LNCaP clone FGC (cell line): ENCODE measurements around the gene MAPT.

Experiments
- DNase-seq: peaks from one replicate; pipeline ENCODE4 v3.0.0-alpha.2; 2011; ENCODE audit warnings: low read depth
- H3K4me3 ChIP-seq: 2 replicates; pipeline ENCODE4 v1.5.1; 2011; ENCODE audit warnings: mild to moderate bottlenecking, low read depth, low read length, control low read depth
- TF ChIP-seq, protein P1 (sequence below): IDR thresholded peaks from 2 replicates; pipeline ENCODE4 v1.5.1; 2012; ENCODE audit warnings: mild to moderate bottlenecking; ENCODE audit not compliant: control insufficient read depth, insufficient read depth; ENCODE audit errors: extremely low read depth

The MAPT gene

DNA sequence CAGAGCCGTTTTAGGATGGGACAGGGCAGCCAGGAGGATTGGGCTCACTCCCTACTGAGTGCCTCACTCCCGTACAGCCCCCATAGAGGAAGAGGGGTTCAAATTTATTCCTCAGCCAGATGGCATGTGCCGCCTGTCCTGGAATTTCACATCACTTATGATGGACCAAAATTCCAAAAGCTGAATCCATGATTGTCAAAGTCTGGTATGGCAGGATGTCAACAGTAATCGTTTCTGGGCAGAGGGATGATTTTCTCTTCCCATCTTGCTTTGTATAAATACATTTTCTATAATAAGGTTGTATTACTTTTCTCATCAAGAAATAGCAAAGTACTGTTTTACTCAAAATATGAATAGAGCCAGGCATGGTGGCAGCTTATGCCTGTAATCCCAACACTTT lies 66.0 kb downstream of the MAPT start:
- DNase-seq = no peak
- H3K4me3 ChIP-seq = no peak overlapping the region
- TF ChIP-seq, protein P1, sequence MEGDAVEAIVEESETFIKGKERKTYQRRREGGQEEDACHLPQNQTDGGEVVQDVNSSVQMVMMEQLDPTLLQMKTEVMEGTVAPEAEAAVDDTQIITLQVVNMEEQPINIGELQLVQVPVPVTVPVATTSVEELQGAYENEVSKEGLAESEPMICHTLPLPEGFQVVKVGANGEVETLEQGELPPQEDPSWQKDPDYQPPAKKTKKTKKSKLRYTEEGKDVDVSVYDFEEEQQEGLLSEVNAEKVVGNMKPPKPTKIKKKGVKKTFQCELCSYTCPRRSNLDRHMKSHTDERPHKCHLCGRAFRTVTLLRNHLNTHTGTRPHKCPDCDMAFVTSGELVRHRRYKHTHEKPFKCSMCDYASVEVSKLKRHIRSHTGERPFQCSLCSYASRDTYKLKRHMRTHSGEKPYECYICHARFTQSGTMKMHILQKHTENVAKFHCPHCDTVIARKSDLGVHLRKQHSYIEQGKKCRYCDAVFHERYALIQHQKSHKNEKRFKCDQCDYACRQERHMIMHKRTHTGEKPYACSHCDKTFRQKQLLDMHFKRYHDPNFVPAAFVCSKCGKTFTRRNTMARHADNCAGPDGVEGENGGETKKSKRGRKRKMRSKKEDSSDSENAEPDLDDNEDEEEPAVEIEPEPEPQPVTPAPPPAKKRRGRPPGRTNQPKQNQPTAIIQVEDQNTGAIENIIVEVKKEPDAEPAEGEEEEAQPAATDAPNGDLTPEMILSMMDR = no peak

DNA sequence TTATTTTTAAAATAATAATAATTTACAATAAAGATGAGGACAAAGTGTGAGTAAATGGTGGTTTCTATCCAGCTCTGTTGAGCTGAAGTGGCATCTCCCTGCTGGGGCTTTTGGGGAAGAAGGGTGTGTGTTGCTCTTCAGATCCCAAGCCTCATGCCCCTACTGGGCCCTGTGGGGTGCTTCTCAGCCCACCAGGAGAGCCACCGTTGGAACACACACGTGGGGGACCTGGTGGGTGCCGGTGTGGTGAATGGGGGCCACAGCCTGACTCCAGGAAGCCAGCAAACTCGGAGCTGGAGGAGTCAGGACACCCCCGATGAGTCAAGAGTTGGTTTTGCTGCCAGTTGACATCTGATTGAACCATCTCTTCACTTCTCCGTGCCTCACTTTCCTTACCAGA lies 66.9 kb downstream of the MAPT start:
- TF ChIP-seq, protein P1 = no peak
- H3K4me3 ChIP-seq = no peak overlapping the region
- no peak for DNase-seq

DNA sequence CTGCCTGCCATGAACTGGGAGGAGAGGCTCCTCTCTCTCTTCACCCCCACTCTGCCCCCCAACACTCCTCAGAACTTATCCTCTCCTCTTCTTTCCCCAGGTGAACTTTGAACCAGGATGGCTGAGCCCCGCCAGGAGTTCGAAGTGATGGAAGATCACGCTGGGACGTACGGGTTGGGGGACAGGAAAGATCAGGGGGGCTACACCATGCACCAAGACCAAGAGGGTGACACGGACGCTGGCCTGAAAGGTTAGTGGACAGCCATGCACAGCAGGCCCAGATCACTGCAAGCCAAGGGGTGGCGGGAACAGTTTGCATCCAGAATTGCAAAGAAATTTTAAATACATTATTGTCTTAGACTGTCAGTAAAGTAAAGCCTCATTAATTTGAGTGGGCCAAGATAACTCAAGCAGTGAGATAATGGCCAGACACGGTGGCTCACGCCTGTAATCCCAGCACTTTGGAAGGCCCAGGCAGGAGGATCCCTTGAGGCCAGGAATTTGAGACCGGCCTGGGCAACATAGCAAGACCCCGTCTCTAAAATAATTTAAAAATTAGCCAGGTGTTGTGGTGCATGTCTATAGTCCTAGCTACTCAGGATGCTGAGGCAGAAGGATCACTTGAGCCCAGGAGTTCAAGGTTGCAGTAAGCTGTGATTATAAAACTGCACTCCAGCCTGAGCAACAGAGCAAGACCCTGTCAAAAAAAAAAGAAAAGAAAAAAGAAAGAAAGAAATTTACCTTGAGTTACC lies 68.0 kb downstream of the MAPT start:
- TF ChIP-seq, protein P1 = no peak

DNA sequence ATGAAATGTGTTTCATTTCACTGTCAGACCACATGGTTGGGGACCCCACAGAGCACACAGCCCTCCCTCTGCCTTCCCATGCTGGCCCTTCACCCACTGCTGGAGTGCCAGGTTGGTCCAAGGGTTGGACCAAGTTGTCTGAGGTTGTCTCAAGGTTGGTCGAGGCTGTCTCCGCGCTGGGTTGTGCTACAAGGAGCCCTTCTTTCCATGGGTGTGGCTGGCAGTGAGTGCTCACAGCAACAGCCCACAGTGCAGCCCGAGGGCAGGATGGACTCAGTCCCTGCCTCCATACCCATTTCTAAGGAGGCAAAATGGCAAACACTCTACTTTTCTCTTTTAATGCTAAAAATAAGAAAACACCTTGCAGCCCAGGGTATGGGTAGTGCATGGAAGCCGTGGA lies 68.9 kb downstream of the MAPT start:
- DNase-seq = no peak
- TF ChIP-seq, protein P1 = no peak
- no peak overlapping the region for H3K4me3 ChIP-seq

More for the DNA sequence above, 68.0 kb downstream of the MAPT start:
- no peak overlapping the region for H3K4me3 ChIP-seq
- no peak for DNase-seq

DNA sequence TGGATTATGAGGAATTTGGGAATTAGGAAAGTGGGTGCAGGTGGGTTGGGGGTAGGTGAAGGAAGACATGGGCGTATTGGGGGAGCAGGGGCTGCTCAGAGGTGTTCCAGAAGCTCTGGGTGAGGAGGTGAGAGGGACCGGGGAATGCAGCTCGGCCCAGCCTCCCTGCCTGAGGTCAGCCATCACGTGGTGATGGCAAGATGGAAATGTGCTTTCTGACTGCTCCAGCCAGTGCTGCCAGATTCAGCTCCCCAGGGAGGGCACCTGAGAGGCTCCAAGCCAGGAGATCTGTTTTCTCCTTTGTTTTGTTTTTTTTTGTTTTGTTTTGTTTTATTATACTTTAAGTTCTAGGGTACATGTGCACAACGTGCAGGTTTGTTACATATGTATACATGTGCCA lies 69.5 kb downstream of the MAPT start:
- H3K4me3 ChIP-seq = no peak overlapping the region
- DNase-seq = no peak
- TF ChIP-seq, protein P1 = no peak

DNA sequence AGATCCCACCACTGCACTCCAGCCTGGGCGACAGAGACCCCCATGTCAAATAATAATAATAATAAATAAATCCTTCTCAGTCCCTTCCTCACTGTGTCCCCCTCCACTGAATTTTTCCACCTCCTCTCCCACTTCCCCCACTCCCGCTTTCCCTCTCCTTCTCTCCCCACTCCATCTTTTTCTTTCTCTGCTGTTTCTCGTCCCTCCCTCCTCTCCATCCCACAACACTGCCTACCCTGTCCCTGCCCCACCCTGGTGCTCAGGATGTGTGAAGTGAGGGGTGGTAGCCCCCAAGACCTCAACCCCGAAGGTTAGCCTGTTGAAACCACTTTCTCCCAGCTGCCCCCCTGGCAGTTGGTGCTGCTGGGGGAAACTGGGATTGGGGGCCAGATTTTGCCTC lies 70.3 kb downstream of the MAPT start:
- DNase-seq = no peak
- TF ChIP-seq, protein P1 = no peak
- H3K4me3 ChIP-seq = no peak overlapping the region

DNA sequence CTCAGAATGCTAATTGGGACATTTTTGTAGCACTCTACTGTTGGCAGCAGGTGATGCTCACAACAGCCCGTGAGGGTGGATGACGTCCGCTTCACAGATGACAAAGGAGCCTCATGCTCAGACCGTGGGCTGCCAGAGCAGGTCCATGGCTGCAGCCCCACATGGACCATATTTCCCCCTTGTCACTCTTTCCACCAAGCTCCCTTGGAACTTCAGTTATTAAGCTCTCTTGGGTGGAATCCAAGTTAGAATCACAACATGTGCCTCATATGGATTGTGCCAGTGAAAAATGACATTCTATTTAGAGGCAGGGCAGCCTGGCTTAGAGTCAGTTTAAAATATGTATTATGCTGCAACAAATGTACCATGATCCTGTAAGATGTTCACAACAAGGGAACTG lies 71.5 kb downstream of the MAPT start:
- TF ChIP-seq, protein P1 = no peak
- H3K4me3 ChIP-seq = no peak overlapping the region
- DNase-seq = no peak
